Activated CD4-positive, alpha-beta T cell treated with anti-CD3 and anti-CD28 coated beads, Interleukin-2, Interleukin-4, amounts not matched to agents 100 ng/mL and 50 ng/mL, durations not matched to agents 16 hours and 8 hours (primary cell): ENCODE measurements around the gene TBX2.
A peak's percentile ranks its signal among the peaks of the same experiment; 100 is the strongest.

Source experiments
- DNase-seq: peaks from one replicate; pipeline ENCODE4 v3.0.0-alpha.2; 2020; ENCODE audit warnings: low spot score

TBX2 gene

DNA sequence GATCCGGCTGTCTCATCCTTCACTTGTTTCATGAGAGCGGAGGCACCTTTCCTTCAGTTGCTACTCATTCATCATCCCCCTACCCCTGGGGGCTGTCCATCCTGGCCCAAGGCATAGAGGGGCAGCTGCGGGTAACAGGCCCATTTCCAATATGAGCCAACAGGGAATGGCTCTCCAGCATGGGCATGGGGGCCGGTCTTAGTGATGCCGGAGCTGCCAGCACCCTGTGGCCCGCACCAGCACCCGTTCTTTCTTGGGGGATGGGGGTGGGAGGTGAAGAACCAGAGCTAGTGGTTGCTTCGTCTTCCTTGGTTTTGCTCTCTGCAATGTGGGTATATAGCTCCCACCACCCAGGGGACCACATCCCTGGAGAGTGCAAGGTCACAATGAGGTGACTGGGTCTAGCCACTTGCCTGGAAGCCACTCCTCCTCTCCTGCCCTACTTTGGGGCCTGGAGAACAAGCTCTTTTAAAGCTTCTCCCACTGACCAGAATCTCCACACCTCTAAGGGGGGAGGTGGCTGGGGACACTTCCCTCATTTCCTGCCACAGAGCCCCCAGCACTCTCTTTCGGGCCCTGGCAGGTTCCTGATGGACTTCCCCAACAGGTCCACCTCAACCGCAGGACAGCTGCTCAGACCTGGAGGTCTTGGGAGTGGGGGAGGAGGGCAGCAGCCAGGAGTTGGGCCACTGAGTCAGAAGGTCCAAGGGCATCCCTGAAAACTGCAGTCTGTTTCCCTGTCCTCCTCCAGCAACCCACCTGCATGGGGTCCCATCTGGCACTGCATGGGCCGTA lies 11.9 kb upstream of the TBX2 start:
- no peak for DNase-seq

GRCh38 chr17:61388561-61389356 lies 10.9 kb upstream of the TBX2 start:
- no peak for DNase-seq

DNA sequence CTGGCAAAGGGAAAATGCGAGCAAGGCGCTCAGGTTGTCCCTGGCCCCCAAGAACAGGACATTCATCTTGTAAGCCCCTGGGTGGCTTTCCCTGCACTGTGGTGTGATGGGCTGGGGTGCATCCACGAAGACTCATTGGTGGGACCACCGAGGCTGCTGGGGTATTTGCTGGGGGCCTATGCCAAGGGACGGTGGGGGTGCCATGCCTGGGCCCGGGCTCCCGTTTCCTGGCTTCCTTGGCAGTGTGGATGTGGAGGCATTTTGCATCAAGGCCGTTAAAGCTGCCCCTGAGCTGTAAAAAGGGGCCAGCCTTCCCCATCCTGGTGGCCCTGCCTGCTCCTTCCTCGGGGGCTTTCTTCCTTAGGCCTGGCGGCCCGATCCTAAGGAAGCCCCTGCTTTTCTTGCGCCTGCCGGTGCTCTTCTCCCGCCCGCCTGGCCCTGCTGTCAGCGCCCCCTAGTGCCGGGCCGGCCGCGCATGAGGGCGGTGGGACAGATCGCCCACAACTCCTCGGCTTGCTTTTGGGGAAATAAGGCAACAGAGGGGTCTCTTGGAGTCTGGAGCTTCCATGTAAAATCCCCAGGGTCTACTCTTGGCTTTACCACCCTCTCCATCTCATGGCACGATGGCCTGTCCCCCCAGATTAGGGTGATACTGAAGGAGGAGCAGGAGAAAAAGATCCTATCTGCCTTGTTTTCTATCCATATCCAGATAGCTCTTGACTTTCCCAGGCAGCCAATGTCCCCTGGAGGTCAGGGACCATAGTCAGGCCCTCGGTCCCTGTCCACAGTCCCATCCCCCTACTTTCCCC lies 9.8 kb upstream of the TBX2 start:
- DNase-seq: peak; percentile 33

DNA sequence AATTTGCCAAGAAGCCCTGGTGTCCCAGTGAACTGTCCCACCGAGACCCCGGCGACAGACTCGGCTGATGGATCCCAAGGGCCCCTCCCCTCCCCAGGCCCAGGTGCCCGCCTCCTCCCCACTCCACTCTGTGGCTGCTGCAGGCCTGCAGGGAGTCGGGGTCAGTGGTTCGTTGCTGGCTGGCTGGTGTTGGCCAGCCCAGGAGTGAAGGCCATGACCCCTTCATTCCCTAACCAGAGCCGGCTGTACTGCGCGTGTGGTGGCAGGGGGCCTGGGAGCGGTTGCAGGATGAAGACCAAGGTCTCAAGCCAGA lies 9.2 kb upstream of the TBX2 start:
- no peak for DNase-seq

GRCh38 chr17:61391595-61392291 lies 7.9 kb upstream of the TBX2 start:
- no peak for DNase-seq

GRCh38 chr17:61392679-61393078 lies 7.0 kb upstream of the TBX2 start:
- no peak for DNase-seq

DNA sequence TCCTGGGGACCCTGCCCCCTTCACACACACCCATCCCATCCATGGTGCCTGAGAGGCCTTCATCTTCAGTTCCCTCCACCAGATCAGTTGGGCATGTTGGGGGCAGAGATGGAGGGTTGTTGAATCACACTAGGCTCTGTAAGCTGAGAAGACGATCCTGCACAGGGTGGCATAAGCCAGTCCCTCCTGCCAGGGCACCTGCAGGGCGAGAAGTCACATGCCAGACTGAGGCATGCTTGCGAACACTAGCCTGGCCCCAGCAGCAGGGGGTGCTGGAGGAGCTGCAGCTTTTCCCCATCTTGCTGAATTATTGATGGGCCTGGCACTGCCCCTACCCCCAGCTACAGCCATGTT lies 6.1 kb upstream of the TBX2 start:
- peak; percentile 20 for DNase-seq

DNA sequence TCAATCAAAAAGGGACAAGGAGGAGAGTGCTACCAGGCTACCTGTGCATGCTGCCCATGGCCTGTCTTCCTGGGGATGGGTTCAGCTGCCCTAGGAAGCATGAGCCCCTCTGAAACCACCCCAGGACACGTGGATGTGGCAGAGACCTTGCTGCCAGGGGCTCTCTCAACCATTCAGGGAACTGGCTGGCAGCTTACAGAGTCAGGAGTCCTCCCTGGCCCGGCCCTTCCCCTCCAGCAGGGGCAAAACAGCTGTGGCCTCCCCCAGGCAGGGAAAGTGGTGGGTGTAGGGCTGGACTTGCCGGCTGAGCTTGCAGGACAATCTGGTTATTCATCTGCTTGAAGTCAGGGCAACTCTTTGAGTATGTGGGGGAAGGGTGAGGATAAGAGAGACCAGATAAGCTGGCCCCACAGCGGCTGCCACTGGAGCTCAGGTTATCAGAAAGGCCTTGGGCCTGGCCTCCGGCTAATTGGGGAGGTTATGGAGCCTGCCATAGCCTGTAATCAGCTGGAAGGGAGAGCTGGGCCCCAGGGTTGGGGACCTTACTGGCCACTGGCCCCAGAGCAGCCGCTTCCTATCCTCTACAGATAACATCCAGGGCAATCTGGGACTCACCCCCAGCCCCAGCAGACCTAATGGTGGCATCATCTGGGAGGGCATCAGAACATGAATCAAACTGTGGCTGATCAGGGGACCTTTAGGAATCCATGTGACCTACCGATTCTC lies 5.6 kb upstream of the TBX2 start:
- DNase-seq: no peak

- no peak for DNase-seq
These were observed 4.8 kb upstream of the TBX2 start for GRCh38 chr17:61394630-61395408.

DNA sequence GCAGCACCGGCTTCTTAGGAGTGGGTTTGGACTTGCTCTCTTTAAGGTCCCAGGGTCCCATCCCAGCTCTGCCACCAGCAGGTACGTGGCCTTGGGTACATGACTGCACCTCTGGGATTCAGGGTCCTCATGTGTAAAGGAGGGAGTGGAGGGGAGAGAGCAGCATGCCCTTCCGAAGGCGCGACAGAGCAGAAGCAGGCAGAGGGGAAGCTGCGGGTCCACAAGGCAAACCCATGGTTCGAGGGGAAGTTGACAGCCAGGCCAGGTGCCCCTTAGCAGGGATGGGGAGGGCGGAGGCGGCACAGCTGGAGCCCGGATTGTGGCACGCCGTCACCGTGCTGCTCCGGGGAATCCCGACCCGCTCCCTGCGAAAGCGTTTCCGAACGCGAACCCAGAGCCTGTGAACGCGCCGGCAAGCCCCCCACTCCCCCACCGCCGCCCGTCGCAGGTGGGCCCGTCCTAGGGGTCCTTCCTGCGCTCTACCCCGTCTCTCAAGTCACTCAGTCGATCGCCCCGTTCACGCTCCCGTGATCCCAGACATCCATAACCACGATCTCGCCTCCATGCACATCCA lies 4.1 kb upstream of the TBX2 start:
- no peak for DNase-seq

- no peak for DNase-seq
These were observed 3.6 kb upstream of the TBX2 start for GRCh38 chr17:61395983-61396585.

- DNase-seq: no peak
These were observed 3.0 kb upstream of the TBX2 start for GRCh38 chr17:61396586-61397085.

DNA sequence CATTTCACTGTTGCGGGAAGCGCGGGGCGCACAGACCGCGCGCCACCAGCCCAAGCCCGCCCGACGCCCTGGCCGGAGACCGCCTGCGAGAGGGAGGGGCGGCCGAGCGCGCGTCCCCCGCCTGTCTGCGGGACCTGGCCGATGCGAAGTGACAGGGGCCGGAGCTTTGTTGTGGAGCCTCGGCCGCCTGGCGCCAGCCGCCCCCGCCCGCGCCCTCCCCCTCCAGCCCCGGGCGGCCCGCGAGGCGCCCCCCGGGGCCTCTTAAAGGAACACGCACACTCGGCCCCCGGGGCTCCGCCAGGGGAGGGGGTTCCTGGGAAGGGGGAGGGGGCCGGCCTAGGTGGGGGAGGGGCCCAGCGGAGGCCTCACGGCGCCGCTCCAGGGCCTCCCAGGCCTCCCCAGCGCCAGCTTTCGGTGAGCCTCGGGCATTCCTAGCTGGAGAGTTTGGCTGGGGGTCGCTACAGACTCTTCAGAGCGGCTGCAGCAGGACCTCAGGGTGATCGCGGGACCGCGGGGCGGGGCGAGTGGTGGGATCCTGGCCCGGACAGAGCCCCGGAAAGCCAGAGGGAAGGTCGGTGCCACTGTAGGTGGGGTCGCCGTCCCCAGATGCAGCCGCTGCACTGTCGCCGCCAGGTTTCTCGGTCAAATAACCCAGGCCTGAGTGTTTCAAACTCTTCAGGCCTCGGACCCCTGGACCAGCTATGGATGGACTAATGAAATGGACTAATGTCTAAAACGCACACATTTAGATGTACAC lies 2.4 kb upstream of the TBX2 start:
- DNase-seq: no peak

- no peak for DNase-seq
These were observed 917 bp upstream of the TBX2 start for GRCh38 chr17:61398721-61399130.

DNA sequence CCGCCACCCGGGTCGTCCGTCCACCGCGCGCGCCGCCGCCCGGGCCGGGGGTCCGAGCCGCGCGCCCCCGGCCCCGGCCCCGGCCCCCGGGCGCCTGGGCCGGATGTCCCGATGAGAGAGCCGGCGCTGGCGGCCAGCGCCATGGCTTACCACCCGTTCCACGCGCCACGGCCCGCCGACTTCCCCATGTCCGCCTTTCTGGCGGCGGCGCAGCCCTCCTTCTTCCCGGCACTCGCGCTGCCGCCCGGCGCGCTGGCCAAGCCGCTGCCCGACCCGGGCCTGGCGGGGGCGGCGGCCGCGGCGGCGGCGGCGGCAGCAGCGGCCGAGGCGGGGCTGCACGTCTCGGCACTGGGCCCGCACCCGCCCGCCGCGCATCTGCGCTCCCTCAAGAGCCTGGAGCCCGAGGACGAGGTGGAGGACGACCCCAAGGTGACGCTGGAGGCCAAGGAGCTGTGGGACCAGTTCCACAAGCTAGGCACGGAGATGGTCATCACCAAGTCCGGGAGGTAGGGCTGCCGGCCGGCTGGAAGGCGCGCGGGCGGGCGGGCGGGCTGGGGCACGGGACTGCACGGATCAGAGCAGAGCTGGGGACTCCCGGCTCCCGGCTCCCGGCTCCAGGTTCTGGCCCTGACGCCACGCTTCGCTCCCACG lies 548 bp downstream of the TBX2 start:
- no peak for DNase-seq

DNA sequence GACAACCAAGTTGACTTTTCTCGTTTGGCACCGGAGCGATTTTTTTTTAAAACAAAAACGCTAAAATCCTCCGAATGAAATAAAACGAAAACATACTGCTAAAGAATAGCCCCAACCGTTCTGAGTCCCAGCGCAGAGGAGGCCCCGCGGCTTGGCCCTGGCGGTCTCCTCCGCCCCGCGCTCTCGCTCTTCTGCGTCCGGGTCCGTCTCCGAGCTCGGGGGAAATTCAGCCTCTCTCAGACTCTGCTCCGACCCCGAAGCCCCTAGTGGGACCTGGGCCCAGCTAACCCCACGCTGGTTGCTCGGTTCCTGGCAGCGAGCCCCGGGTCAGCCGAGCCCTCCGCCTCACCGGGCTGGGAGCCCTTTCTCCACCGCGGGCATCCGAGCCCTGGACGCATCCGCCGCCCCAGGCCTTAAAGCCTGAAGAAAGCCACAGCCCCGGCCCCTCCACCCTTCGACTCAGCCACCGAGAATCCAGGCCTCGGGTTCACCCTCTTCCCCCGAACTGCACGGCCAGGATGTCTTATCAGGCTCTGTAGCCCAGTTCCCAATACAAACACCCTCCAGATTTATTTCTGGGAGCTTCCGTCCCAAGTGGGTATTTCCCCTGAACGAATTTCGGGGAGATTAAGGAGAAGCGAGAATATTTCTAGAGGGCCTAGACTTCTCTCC lies 1.2 kb downstream of the TBX2 start:
- DNase-seq: no peak

GRCh38 chr17:61401389-61402072 lies 1.9 kb downstream of the TBX2 start:
- DNase-seq: no peak
